Measurements from ENCODE around the gene MUC4.

- TF ChIP-seq CTCF (conservative IDR thresholded peaks at IDR 0.05): no peak
- TF ChIP-seq EZH2 (IDR thresholded peaks at IDR 0.05; ENCODE audit: low read depth): no peak
These were observed 50.0 kb downstream of the MUC4 start for GRCh38 chr3:195761567-195762248.

Data from PC-9 (cell line).